IPS-18c (cell line): Measurements from ENCODE around the gene NAGS.

Experiments used
- H3K4me3 ChIP-seq: 2 replicates; pipeline ENCODE4 v1.7.0; 2013; ENCODE audit warnings: low read depth, mild to moderate bottlenecking, low read length, moderate library complexity; ENCODE audit not compliant: insufficient read depth
- H3K9me3 ChIP-seq: one replicate; pipeline ENCODE4 v1.6.1; 2013; ENCODE audit warnings: mild to moderate bottlenecking, low read length, moderate library complexity; ENCODE audit not compliant: control insufficient read depth, insufficient read depth

Gene NAGS

DNA sequence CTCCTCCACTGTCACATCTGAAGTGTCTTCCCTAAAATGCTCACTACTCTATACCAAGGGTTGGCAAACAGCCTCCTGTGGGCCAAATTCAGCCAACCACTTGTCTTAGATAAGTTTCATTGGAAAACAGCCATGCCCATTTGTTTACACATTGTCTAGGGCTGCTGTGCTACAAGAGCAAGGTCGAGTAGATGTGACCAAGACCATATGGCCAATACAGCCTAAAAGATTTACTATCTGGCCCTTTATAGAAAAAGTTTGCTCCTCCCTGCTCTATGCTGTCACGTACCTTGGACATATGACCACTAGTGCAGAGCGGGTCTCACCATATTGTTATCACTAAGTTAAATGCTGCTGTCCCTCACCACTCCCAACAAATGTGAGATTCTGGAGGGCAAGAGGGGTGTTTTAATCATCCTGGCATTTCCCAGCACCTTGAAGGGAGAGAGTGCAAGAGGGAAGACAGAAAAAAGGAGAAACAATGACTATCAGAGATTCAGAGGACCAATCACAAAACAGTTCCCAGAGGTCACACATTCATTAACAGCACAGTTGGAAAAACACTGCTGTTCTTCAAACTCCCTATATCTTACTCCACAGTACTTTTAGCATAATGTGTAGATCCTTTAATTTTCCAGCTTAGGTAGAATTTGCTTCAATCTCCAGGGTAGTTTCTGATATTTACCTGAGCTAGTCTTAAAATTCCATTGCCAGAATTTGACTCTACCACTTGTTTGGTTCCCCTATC is 48.9 kb downstream of the NAGS start:
- Histone ChIP-seq H3K9me3 (no peaks in the 10 kb centered on the region), H3K4me3 (no peak overlapping the region)
